SKM-1 (cell line): ENCODE results near the gene GOPC.

Experiments used
- DNase-seq: peaks from one replicate; lab custom pipeline; 2025; ENCODE audit not compliant: unreplicated experiment; lab: John Stamatoyannopoulos, UW

The GOPC gene

DNA sequence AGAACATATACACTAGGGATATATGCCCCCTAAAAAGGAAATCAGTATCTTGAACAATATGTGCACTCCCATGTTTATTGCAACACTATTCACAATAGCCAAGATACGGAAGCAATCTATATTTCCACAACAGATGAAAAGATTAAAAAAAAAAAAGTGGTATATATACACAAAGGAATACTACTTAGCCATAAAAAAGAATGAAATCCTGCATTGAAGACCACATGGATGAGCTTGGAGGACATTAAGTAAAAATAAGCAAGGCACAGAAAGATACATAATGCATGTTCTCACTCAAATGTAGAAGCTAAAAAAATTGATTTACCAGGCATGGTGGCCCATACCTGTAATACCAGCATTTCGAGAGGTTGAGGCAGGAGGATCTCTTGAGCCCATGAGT is 4.6 kb downstream of the GOPC start:
- DNase-seq, result no peak

- DNase-seq, result no peak
These were observed 7.0 kb downstream of the GOPC start for GRCh38 chr6:117595099-117595923.

DNA sequence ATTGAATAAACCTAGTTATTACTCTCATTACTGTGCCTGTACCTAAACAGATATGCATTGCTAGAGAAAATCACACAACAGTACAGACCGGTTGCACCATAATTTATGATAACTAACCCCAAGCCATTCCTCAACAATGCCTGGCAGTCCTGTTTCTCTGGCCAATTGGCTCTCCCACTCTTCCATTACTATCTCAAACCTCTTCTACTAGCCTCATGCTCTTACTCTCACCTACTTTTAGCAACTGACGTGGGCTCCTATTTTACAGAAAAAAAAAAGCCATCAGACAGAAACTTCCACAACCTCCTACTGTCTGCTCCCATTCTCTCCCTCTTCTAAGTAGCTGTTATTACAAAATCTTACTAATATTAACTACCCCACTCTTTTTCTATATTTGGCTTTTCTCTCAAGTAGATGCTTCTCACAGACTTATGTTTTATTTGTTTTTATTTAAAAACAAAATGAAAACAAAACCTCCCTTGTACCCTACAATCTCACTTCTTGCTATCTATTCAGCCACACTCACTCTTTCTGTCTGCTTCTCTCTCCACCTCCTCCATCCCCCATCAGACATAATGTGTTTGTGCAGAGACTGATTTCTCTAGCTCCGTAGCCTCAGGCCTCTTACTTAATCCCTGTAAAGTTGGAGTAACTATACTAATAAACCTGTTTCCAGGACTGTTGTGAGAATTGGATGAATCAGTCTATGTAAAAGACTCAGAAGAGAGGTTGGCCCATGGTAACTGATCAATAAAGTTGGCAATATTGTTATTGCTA is 9.1 kb downstream of the GOPC start:
- no peak for DNase-seq

DNA sequence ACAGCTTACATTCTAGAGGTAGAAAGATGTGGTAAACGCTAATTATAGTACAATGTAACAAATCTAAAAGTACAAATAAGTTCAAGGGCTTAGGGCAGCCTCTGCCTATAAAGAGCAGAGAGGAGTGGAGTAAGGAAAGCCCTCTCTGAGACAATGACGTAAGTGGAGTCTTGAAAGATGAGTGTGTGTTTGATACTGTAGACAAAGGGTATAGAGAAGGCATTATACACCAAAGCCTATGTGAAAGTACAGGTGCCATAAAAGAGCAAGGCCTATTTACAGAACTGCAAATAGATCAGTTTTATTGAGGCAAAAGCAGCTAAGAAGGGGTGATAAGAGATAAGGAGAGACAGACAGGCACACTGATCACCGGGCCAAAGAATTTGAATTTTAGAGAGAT is 10.9 kb downstream of the GOPC start:
- no peak for DNase-seq

- DNase-seq, result no peak
These were observed 11.9 kb downstream of the GOPC start for GRCh38 chr6:117590447-117590846.

- DNase-seq, result no peak
These were observed 16.7 kb downstream of the GOPC start for GRCh38 chr6:117585647-117586046.

- no peak for DNase-seq
These were observed 28.1 kb downstream of the GOPC start for GRCh38 chr6:117574198-117574597.

GRCh38 chr6:117573006-117573680 is 29.2 kb downstream of the GOPC start:
- DNase-seq, result no peak

- no peak for DNase-seq
These were observed 33.4 kb downstream of the GOPC start for GRCh38 chr6:117568831-117569410.

GRCh38 chr6:117568247-117568646 is 34.1 kb downstream of the GOPC start:
- no peak for DNase-seq

DNA sequence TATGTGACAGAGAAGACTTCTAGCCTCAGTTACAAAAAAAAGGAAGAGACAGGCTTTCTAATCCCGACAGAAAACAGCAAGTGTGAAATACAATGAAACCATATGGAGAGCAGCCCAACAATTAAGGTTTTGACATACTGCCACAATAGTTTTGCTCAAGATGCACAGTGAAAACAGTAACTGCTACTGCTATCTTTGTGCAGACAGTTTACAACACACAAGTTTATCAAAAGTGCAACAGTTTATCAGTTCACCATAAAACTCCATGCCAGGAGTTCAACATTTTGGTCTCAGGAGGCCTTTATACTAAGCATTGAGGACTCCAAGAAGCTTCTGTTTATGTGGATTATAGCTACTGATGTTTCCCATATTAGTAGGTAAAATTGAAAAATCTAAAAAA is 37.6 kb downstream of the GOPC start:
- no peak for DNase-seq

DNA sequence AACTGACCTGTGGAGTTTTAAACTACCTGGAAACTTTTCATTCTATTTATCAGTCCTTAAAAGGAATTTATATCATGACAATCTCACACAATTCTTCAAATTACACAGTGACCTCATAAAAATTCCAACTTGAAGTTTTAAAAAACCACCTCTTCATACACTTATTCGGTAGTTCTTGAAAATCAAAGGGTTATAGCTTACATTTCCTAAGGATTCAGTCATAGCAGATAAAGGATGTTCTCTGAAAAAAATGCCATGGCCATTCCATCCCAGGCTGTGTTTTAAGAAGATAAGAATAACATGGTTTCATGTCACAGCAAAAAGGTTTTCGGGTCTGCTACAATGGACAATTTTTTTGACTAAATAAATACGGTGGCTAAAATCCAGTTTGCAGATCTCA is 41.2 kb downstream of the GOPC start:
- no peak for DNase-seq

DNA sequence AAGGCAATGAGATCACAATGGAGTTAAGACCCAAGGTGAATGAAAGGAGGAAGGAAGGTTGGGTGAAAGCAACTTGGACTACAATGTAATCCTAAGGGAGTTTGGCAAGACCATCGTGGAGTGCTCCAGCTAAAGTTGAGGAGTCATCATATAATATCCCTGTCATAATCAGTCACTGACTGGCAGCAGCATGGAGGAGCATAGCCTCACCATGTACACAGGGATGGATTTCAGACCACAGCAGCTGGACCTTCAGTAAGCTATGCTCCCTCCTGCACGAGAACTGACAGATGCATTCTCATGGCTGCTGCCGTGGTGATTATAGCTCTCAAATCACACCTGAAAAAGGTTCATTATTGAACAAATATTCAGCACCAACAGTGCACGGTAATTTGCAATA is 43.0 kb downstream of the GOPC start:
- no peak for DNase-seq

DNA sequence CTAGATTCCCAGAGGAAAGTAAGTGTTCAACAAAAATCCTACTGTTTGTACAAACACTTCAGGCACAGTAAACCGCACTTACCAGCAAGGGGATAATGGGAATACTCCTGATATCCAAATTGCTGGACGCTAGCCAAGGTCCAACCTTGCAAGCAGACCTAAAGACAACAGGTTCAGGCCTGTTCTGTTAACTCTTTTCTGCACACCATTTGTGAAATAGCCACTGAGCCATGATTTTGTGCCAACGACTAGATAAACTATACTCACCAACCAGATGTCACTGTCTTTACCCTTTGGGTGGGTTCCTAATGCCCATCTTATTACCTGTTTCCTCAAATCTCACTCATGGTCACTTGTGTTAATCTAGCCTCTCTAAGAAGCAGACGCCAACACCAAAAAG is 43.5 kb downstream of the GOPC start:
- no peak for DNase-seq

DNA sequence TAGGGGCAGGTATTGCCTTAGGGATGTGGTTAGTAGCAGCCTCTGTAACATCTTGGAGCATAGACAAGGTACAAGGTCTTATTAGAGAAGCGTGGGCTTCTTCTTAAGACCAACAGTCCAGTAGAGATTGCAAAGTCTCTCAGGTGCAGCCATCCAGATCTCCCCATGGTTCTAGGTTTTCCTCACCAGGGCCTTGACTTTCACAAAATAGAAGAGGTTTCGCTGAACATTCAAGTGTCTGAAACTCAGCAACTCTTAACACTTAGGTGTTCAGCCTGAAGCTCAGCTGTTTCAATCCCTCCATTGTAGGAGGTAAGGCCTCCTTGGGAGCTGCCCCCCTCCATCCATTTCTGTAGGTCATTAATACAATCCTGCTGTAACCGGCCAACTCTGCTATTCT is 44.4 kb downstream of the GOPC start:
- DNase-seq, result no peak

- no peak for DNase-seq
These were observed 46.3 kb downstream of the GOPC start for GRCh38 chr6:117555882-117556498.

DNA sequence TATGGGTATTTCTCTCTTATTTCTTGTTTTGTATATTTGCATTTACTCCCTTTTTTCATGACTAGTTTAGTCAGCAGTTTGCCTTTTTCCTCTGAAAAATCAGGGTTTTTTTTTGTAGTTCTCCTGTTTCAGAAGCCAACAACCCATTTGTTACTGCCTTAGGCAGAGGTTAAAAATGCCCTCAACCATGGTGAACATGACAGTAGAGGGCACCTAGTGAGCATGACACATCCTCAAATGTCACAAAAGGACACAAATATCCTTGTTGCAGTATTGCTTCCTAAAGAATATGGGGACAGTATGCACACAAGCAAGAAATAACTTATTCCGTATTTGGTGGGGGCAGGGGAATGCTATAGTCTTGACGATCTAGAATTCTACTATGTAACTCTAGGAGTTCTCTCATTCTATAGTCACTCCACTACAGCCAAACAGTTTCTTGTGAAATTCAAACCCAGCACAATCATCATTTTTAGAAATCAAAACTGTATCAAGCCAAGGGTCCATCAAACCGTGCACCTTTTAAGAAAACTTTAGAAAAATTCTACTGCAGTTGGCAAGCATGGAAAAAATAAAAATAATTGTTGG is 47.0 kb downstream of the GOPC start:
- no peak for DNase-seq

DNA sequence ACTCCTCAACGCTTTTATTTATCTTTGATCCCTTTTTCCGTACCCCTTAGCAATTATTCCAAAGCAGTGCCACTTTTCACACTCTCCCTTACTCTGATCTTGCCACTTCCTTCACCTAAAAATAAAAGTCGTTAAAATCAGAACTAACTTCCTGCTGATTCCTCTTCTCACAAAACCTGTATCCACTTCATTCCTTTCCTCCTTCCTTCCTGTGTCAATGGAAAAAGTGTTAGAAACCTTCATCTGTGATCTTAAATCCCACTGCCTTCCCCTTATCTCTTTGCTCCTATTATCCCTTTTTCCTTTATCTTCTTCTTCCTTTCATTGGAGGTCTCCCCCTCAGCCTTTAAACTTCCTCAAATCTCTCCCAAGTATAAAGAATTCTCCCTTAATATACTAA is 49.2 kb downstream of the GOPC start:
- DNase-seq, result no peak

DNA sequence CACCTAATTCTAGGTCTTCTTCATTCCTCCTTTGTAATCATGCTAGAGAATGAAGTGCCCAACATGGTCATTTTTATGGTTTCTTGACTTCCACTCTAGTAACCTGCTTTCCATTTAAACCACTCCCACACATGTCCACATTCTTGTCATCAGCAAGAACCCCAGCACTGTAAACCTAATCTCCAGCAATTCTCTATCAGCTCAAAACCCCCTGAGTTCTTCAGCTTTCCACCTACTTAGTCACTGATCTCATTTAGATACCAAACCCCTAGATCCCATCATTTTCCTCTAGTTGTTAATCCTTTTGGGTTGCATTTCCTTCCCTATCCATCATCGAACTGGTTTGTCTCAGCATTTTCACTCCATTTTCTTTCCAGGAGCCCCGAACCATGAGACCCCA is 49.7 kb downstream of the GOPC start:
- DNase-seq, result no peak

GRCh38 chr6:117550618-117551242 is 51.6 kb downstream of the GOPC start:
- DNase-seq, result no peak
